ENCODE measurements around the gene NFAT5. TPM values are rescaled to one million over a fixed set of nuclear protein-coding genes. Genes with fewer than 3 reads are reported as not detected.

Gene NFAT5
- total and polyA plus RNA-seq, 8 donors: 3.7 to 23.6 (median 12.7) TPM

GRCh38 chr16:69732101-69732500 is 166.3 kb downstream of the NFAT5 start:
- FAIRE-seq (no peak), DNase-seq (no peak), ATAC-seq (no peak)
- intact Hi-C loops (cut with DNase I): no loop called here
- no peak overlapping the region for H3K4me3 ChIP-seq
- 90 to 93% methylated on average over 6 of the region's 6 CpGs for WGBS, 2 donors
- H3K9me3 ChIP-seq: no peaks in the 10 kb centered on the region
- H3K27me3 ChIP-seq: no peaks in the 10 kb centered on the region
- no peaks in the 10 kb centered on the region for H3K36me3 ChIP-seq
- H3K4me1 ChIP-seq: no peaks in the 10 kb centered on the region
- no peak overlapping the region for H3K27ac ChIP-seq
- no peak for TF ChIP-seq CTCF (IDR thresholded peaks at IDR 0.05)

- Histone ChIP-seq H3K9me3 (no peaks in the 10 kb centered on the region), H3K27ac (no peak overlapping the region), H3K27me3 (no peaks in the 10 kb centered on the region), H3K36me3 (peaks cover 6 to 55% (median 19%) of the 10 kb centered on the region in 3 donors), H3K4me3 (no peak overlapping the region), H3K4me1 (no peaks in the 10 kb centered on the region)
- intact Hi-C loops (cut with DNase I): no loop called here
- no peak for TF ChIP-seq CTCF (IDR thresholded peaks at IDR 0.05)
- DNase-seq (no peak), FAIRE-seq (no peak), ATAC-seq (peak in 2 of 4 donors; percentile 8 to 23)
- WGBS, 2 donors: 83 to 85% methylated on average over 8 of the region's 8 CpGs
Measured at GRCh38 chr16:69741519-69741918, 175.8 kb downstream of the NFAT5 start.

GRCh38 chr16:69741951-69742904 is 176.5 kb downstream of the NFAT5 start:
- no peaks in the 10 kb centered on the region for H3K27me3 ChIP-seq
- TF ChIP-seq CTCF (IDR thresholded peaks at IDR 0.05): no peak
- H3K27ac ChIP-seq: no peak overlapping the region
- DNase-seq (peak; percentile 44 to 88 (median 64)), ATAC-seq (peak; percentile 47 to 70 (median 60)), FAIRE-seq (no peak)
- H3K4me1 ChIP-seq: no peaks in the 10 kb centered on the region
- intact Hi-C loops (cut with DNase I): no loop called here
- H3K4me3 ChIP-seq: no peak overlapping the region
- 85 to 86% methylated on average over 38 to 41 of the region's 41 CpGs for WGBS, 2 donors
- H3K36me3 ChIP-seq: peaks cover 6 to 57% (median 20%) of the 10 kb centered on the region in 3 donors
- H3K9me3 ChIP-seq: no peaks in the 10 kb centered on the region

- no peak overlapping the region for H3K27ac ChIP-seq
- no peaks in the 10 kb centered on the region for H3K4me1 ChIP-seq
- H3K36me3 ChIP-seq: peaks cover 6 to 80% (median 41%) of the 10 kb centered on the region in 3 donors
- ATAC-seq (no peak), DNase-seq (no peak), FAIRE-seq (no peak)
- no peak for TF ChIP-seq CTCF (IDR thresholded peaks at IDR 0.05)
- no peak overlapping the region for H3K4me3 ChIP-seq
- H3K27me3 ChIP-seq: no peaks in the 10 kb centered on the region
- no peaks in the 10 kb centered on the region for H3K9me3 ChIP-seq
- WGBS, 2 donors: 91 to 92% methylated on average over 35 of the region's 35 CpGs
- intact Hi-C loops (cut with DNase I): no loop called here
Measured at GRCh38 chr16:69744363-69745231, 178.8 kb downstream of the NFAT5 start.

All from pancreas (tissue), 10 donors.